K562 (cell line): ENCODE results near the gene NSMF. TPM values are rescaled to one million over a fixed set of nuclear protein-coding genes. Genes with fewer than 3 reads are reported as not detected.

Source experiments
- BHLHE40 ChIP-seq: IDR thresholded peaks from 2 replicates; pipeline ENCODE4 v1.6.1; 2011; ENCODE audit warnings: low read length, improper control_type of control experiment
- C11orf30 ChIP-seq: fragments of 450-650 bp; IDR thresholded peaks from 2 replicates; pipeline ENCODE4 v1.6.1; 2016; ENCODE audit warnings: low read depth, mild to moderate bottlenecking
- DNMT1 ChIP-seq: fragments of 450-650 bp; IDR thresholded peaks from 2 replicates; pipeline ENCODE4 v1.6.1; 2016; ENCODE audit warnings: antibody characterized with exemption, mild to moderate bottlenecking
- NCOA2 ChIP-seq, 2 experiments: fragments of 450-650 bp; IDR thresholded peaks; 2 replicates each; pipeline ENCODE4 v1.6.1; 2018; ENCODE audit warnings: mild to moderate bottlenecking in 2 of 2, moderate library complexity in 1 of 2; ENCODE audit not compliant: partially characterized antibody in 2 of 2
- POLR3A ChIP-seq: IDR thresholded peaks from 2 replicates; pipeline ENCODE4 v1.6.1; 2011; ENCODE audit warnings: borderline replicate concordance, mild to moderate bottlenecking, moderate library complexity; ENCODE audit not compliant: insufficient read length, insufficient read depth; ENCODE audit errors: extremely low read depth
- RBFOX2 ChIP-seq: fragments of 200-400 bp; formaldehyde crosslinking; IDR thresholded peaks from 2 replicates; pipeline ENCODE4 v1.6.1; 2017; ENCODE audit warnings: low read depth, mild to moderate bottlenecking, low read length, moderate library complexity
- SP1 ChIP-seq: sonication (generic); formaldehyde crosslinking; IDR thresholded peaks from 2 replicates; pipeline ENCODE4 v1.8.1; 2022; ENCODE audit warnings: mild to moderate bottlenecking, missing genetic modification reagents
- YBX1 ChIP-seq: fragments of 450-650 bp; IDR thresholded peaks from 2 replicates; pipeline ENCODE4 v1.7.1; 2016; ENCODE audit warnings: mild to moderate bottlenecking
- ZFX ChIP-seq: sonication (generic); formaldehyde crosslinking; IDR thresholded peaks from 2 replicates; pipeline ENCODE4 v1.8.0; 2022; ENCODE audit warnings: mild to moderate bottlenecking, missing genetic modification reagents, moderate library complexity
- ZNF133 ChIP-seq: fragments of 250-450 bp; sonication (Bioruptor Pico); IDR thresholded peaks from 2 replicates; pipeline ENCODE4 v1.4.0; 2020; ENCODE audit warnings: mild to moderate bottlenecking
- ZNF830 ChIP-seq: fragments of 250-450 bp; sonication (Bioruptor Pico); IDR thresholded peaks from 2 replicates; pipeline ENCODE4 v1.5.0; 2021; ENCODE audit warnings: mild to moderate bottlenecking
- polyA plus RNA-seq, 8 experiments: library from polyadenylated mRNA; depleted of rRNA in 4 of 8; stranded (reverse) in 5 of 8; unstranded in 3 of 8; fragments of >200 nt; fragmentation: Nextera tagmentation in 2 of 8; fragmentation: Illumina TruSeq in 1 of 8; extraction: Ambion mirVana in 2 of 8; extraction: Trizol in 1 of 8; gene quantifications; 2 replicates each; pipeline versions ENCODE4 v1.2.1 to v1.2.3, GENCODE V29; 2011 to 2014; ENCODE audit warnings: inconsistent platforms in 1 of 8, missing spikeins in 1 of 8
- total RNA-seq, 7 experiments: library from RNA; depleted of rRNA in 6 of 7; stranded (reverse); fragments of >200 nt in 6 of 7; fragmentation: Illumina TruSeq in 2 of 7; extraction: Trizol in 2 of 7; gene quantifications; 2 replicates each; pipeline versions ENCODE4 v1.2.1 to v1.2.3, GENCODE V29; 2011 to 2021; ENCODE audit warnings: low replicate concordance in 1 of 7
- TF ChIP-seq, protein P1 (sequence below): fragments of 450-650 bp; IDR thresholded peaks from 2 replicates; pipeline ENCODE4 v1.6.1; 2016; ENCODE audit warnings: mild to moderate bottlenecking, moderate library complexity
- TF ChIP-seq, protein P2 (sequence below): fragments of 250-450 bp; sonication (Bioruptor Pico); IDR thresholded peaks from 2 replicates; pipeline ENCODE4 v1.8.0; 2022; ENCODE audit warnings: moderate library complexity, mild to moderate bottlenecking, inconsistent platforms
- TF ChIP-seq, protein P3 (sequence below): fragments of 200-800 bp; sonication (Bioruptor generic); IDR thresholded peaks from 2 replicates; pipeline ENCODE4 v1.6.1; 2017; ENCODE audit warnings: missing genetic modification characterization, missing compliant biosample characterization

Gene NSMF
- total and polyA plus RNA-seq, 9 of the 15 experiments (the other 6 are each of a cell fraction or from before 2014, with no cell fraction given) = 0.20 to 82.7 (median 29.3) TPM

DNA sequence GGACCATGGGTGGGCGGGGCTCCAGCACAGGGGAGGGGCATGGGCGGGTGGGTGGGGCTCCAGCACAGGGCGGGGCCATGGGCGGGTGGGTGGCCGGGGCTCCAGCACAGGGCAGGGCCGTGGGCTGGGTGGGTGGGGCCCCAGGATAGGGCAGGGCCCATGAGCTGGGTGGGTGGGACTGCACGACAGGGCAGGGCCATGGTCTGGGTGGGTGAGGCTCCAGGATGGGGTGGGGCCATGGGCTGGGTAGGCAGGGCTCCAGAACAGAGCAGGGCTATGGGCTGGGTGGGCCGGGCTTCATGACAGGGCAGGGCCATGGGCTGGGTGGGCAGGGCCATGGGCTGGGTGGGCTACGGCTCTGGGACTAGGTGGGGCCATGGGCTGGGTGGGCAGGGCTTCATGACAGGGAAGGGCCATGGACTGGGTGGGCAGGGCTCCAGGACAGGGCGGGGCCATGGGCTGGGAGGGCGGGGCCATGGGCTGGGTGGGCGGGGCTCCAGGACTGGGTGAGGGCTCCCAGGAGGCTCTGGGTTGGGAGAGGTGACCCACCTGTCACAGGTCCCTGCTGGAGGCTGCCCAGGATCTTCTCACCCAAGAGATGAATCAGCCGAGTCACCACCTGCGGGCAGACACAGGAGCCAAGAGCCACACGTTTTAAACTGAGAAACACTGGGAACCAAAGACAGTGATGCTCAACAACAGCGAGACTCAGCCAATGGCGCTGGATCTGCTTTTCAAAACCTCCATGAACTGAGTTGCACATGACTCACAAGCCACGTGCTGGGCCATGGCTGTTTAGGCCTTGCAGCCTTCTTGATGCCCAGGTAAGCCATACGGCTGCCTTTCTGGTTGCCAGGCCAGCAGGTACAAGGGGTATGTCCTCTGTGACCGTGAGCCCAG is 33.6 kb upstream of the NSMF start (continued):
- TF ChIP-seq, protein P1, sequence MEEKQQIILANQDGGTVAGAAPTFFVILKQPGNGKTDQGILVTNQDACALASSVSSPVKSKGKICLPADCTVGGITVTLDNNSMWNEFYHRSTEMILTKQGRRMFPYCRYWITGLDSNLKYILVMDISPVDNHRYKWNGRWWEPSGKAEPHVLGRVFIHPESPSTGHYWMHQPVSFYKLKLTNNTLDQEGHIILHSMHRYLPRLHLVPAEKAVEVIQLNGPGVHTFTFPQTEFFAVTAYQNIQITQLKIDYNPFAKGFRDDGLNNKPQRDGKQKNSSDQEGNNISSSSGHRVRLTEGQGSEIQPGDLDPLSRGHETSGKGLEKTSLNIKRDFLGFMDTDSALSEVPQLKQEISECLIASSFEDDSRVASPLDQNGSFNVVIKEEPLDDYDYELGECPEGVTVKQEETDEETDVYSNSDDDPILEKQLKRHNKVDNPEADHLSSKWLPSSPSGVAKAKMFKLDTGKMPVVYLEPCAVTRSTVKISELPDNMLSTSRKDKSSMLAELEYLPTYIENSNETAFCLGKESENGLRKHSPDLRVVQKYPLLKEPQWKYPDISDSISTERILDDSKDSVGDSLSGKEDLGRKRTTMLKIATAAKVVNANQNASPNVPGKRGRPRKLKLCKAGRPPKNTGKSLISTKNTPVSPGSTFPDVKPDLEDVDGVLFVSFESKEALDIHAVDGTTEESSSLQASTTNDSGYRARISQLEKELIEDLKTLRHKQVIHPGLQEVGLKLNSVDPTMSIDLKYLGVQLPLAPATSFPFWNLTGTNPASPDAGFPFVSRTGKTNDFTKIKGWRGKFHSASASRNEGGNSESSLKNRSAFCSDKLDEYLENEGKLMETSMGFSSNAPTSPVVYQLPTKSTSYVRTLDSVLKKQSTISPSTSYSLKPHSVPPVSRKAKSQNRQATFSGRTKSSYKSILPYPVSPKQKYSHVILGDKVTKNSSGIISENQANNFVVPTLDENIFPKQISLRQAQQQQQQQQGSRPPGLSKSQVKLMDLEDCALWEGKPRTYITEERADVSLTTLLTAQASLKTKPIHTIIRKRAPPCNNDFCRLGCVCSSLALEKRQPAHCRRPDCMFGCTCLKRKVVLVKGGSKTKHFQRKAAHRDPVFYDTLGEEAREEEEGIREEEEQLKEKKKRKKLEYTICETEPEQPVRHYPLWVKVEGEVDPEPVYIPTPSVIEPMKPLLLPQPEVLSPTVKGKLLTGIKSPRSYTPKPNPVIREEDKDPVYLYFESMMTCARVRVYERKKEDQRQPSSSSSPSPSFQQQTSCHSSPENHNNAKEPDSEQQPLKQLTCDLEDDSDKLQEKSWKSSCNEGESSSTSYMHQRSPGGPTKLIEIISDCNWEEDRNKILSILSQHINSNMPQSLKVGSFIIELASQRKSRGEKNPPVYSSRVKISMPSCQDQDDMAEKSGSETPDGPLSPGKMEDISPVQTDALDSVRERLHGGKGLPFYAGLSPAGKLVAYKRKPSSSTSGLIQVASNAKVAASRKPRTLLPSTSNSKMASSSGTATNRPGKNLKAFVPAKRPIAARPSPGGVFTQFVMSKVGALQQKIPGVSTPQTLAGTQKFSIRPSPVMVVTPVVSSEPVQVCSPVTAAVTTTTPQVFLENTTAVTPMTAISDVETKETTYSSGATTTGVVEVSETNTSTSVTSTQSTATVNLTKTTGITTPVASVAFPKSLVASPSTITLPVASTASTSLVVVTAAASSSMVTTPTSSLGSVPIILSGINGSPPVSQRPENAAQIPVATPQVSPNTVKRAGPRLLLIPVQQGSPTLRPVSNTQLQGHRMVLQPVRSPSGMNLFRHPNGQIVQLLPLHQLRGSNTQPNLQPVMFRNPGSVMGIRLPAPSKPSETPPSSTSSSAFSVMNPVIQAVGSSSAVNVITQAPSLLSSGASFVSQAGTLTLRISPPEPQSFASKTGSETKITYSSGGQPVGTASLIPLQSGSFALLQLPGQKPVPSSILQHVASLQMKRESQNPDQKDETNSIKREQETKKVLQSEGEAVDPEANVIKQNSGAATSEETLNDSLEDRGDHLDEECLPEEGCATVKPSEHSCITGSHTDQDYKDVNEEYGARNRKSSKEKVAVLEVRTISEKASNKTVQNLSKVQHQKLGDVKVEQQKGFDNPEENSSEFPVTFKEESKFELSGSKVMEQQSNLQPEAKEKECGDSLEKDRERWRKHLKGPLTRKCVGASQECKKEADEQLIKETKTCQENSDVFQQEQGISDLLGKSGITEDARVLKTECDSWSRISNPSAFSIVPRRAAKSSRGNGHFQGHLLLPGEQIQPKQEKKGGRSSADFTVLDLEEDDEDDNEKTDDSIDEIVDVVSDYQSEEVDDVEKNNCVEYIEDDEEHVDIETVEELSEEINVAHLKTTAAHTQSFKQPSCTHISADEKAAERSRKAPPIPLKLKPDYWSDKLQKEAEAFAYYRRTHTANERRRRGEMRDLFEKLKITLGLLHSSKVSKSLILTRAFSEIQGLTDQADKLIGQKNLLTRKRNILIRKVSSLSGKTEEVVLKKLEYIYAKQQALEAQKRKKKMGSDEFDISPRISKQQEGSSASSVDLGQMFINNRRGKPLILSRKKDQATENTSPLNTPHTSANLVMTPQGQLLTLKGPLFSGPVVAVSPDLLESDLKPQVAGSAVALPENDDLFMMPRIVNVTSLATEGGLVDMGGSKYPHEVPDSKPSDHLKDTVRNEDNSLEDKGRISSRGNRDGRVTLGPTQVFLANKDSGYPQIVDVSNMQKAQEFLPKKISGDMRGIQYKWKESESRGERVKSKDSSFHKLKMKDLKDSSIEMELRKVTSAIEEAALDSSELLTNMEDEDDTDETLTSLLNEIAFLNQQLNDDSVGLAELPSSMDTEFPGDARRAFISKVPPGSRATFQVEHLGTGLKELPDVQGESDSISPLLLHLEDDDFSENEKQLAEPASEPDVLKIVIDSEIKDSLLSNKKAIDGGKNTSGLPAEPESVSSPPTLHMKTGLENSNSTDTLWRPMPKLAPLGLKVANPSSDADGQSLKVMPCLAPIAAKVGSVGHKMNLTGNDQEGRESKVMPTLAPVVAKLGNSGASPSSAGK = peak; percentile 71
- TF ChIP-seq ZNF133 (CRISPR knock-in tag) (no peak), ZFX (CRISPR knock-in tag) (peak; percentile 38; the same call in 1 of the 2 replicates), NCOA2 (IDR thresholded peaks at IDR 0.05; ENCODE audit: partially characterized antibody in 2 of 2) (no peak), DNMT1 (no peak), BHLHE40 (0 out of 2 replicates have a peak, but pooled peaks have one; percentile 33), POLR3A (no peak), ZNF830 (CRISPR knock-in tag) (no peak), C11orf30 (no peak), SP1 (CRISPR knock-in tag) (peak; percentile 63), RBFOX2 (no peak), YBX1 (no peak)
- TF ChIP-seq, protein P2, sequence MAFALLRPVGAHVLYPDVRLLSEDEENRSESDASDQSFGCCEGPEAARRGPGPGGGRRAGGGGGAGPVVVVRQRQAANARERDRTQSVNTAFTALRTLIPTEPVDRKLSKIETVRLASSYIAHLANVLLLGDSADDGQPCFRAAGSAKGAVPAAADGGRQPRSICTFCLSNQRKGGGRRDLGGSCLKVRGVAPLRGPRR (CRISPR knock-in tag) = no peak
- TF ChIP-seq, protein P3, sequence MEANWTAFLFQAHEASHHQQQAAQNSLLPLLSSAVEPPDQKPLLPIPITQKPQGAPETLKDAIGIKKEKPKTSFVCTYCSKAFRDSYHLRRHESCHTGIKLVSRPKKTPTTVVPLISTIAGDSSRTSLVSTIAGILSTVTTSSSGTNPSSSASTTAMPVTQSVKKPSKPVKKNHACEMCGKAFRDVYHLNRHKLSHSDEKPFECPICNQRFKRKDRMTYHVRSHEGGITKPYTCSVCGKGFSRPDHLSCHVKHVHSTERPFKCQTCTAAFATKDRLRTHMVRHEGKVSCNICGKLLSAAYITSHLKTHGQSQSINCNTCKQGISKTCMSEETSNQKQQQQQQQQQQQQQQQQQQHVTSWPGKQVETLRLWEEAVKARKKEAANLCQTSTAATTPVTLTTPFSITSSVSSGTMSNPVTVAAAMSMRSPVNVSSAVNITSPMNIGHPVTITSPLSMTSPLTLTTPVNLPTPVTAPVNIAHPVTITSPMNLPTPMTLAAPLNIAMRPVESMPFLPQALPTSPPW (CRISPR knock-in tag) = peak; percentile 78
